ELR (cell line): ENCODE results near the gene CLSTN1.
A peak's percentile ranks its signal among the peaks of the same experiment; 100 is the strongest.
"Not testable (repeated sequence)": the region's sequence is repeated elsewhere in the genome, so short reads cannot be mapped to it uniquely, and the experiment has no call there.

Experiments
- DNase-seq: peaks from one replicate; pipeline ENCODE4 v3.0.0-alpha.2; 2015; ENCODE audit warnings: low read depth

The CLSTN1 gene

DNA sequence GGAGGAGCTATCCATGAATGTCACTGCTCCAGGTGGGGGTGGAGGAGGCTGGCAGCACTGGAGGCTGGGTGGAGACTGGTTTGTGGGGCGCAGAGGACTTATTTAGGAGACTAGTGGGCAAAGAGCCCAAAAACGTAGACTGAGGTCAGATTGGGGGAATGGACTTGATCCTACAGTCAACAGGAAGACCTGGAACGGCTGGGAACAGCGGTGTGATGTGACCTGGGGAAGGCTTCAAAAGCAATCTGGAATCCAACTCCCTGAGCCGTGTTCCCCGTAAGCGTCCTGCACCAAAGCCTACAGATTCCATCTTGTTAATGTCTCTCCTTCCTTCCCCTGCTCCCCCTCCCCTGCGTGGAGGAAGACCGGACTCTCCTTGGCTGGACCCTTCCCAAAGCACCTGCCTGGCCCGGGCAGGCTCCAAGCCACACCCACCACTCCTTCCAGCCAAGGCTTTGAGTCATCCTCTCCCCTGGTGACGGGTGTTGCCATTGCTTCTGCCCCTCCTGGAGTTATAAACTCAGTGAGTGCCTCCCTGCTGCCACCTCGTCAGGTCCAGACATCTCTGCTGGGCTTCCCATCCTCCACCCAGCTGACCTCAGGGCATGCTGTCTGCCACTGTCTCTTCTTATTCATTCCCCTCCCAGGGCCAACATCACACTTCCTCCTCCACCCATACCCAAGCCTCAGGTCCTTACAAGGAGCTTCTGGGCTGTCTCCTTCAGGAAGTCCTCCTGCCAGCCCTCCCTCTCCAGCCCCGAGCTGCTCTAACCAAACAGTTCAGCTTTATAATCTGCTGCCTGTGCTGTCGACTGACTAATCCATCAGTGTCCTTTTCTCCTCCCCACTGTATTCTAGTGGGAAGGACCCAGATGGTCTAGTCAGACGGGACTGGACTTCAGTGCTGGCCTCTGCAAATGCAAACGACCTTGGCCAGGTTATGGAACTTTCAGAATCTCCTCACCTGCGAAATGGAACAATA is 1.6 kb upstream of the CLSTN1 start:
- peak; percentile 79 for DNase-seq

DNA sequence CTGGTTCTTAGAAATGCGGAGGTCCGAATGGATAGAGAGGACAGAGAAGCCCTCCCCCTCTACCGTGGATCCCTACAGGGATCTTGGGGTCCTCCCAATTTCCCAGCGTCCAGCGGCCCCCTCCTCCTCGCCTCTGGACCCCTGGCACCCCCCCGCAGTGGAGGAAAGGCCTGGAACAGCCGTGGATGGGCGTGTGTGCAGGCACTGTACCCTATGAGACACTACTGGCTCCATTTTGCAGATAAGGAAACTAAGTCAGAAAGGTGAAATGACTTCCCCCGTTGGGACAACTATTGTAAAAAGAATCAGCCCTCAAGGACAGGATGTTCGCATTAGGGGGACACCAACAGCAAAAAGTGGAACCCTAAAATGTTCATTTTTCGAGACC is 931 bp upstream of the CLSTN1 start:
- DNase-seq: no peak

DNA sequence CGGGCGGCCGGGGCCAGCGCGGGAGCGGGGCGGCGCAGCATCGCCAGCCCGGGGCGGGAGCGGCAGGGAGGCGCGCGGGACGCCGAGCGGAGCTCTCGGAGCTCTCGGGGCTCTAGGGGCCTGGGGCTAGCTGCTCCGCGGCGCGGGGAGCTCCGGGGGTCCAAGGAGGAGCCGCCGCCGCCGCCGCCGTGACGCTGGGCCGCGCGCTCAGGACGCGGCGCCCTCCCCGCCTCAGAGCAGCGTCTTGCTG is 147 bp downstream of the CLSTN1 start:
- no peak for DNase-seq

DNA sequence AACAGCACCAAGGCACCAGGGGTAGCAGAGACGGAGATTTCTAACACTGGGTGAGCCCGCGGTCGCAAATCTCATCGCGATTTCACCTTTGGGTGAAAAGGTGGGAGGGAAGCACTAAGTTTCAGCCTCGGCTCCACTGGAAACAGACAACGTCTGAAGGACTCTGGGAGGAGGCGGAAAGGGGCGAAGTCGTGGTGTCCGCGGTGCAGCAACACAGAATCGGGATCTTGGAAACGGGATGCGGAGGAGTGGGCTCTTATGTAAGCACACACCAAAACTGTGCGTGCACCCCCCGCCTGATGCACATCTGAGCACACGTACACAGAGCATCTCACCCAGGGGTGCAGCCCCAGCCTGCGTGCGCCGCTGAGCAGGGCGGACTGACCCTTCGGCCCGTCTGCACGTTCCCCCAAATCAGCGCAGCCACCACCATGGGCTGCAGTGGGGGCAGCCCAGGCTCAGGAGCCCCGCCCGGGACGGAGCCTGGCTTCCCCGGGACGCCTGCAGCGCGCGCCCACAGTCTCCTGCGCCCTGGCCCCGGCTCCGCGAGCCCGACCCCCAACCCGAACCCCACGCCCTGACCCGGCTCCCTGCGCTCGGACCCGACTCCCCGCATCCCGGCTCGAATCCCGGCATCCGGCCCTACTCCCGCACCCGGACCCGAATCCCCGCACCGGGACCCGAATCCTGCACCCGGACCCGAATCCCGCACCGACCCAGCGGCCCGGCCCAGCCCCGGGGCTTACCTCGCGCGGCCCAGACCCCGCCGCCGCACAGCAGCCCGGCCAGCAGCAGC is 670 bp downstream of the CLSTN1 start:
- DNase-seq: peak; percentile 45

DNA sequence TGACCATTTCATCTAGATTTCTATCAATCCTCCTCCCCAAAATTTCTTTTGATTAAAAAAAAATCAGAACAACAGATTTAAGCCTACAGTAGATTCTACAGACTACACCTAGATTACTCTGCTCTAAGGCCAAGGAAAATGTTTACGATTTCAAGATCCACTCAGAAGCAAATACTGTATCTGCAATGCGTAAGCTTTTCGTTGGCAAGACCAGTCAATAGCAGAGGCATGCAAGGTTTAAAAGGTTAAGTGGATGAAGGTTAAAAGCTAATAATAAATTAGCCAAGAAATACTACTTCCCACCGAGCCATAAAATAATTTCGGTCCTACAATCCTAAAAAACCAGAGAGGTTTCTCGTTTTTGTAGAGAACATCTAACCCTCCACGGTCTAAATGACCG is 1.3 kb downstream of the CLSTN1 start:
- peak; percentile 40 for DNase-seq

DNA sequence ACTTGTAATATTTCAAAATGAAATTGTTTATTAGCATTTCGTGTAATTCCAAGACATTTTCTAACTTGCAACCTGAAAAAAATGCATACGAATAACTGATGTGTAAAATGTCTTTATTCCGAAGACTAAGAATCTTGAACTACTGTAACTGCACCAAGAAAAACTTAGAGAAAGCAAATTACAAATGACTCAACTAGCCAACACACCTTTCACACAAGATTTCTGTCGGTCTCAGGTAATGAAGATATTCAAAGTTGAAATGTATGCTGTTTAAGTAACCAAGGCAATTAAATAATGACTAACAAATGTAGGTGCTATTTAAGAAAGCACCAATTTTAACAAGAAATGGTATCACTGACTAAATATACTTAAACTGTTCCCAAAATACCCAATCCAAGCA is 2.1 kb downstream of the CLSTN1 start:
- DNase-seq: no peak

DNA sequence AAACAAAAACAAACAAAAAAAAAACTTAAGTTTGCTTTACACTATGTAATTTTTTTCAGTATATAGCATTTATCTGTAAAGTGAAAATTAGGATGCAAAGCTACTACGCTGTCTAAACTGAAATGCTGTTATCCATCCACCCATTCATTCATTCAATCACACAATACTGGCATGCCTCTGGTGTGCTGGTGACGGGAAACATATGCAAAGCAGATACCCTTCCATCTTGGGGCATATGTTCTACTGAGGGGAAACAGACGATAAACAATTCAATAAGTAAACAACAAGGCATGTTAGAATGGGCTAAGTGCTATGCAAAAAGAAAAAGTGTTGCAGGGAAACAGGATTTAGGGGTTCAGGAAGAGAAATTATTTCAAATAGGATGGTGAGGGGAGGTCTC is 3.2 kb downstream of the CLSTN1 start:
- DNase-seq: no peak

DNA sequence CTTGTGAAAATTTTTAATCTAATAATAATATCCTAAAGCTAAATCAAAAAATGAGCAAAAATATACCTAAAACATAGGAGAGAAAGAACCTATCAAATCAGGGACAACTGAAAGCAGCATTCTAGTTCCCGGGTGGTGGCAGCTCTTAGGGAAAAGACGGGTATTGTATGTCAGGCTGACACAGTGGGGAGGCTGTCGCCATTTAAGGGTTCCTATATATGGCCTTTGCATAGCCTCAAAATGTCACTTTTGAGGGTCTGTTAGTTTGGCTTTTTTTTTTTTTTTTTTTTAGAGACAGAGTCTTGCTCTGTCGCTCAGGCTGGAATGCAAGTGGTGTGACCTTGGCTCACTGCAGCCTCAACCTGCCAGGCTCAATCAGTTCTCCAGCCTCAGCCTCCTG is 6.0 kb downstream of the CLSTN1 start:
- DNase-seq: no peak

DNA sequence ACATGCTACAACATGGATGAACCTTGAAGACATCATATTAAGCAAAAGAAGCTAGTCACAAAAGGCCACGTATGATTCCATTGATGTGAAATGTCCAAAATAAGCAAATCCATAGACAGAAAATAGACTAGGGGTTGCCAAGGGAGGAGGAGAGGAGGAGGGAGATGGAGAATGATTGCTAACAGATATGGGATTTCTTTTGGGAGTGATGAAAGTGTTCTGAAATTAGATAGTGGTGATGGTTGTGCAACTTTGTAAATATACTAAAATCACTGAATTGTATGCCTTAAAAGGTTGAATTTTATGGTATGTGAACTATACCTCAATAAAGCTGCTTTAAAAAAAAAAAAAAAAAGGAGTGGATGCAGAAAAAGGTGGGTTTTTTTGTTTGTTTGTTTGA is 7.6 kb downstream of the CLSTN1 start:
- no peak for DNase-seq

DNA sequence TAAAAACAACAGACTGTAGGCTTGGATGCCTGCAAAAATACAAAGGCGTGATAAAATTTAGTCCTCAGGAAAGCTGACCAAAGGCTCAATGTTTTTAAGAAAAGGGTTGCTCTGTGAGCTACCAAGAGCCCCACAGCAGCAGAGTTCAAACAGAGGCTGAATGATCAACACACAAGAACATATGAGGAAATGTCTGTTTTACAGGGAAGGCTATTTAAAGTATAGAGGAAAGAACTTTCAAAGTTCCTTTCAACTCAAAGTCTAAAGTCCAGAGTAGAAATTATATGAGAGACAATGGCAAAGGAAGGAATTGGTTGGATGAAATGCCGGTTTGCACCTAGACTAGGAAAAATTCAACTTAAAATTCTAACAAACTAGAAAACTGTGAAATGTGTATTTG is 8.6 kb downstream of the CLSTN1 start:
- no peak for DNase-seq

DNA sequence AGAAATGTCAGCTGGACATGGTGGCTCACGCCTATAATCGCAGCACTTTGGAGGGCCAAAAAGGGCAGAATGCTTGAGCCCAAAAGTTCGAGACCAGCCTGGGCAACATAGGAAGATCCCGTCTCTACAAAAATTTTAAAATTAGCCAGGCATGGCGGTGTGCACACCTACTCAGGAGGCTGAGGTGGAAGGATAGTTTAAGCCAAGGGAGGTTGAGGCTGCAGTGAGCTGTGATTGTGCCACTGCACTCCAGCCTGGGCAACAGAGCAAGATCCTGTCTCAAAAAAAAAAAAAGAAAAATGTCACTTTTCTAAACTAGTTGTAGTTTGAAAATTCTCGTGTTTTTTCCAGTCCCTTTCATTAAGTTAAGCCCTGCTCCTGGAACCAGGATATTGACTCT is 9.1 kb downstream of the CLSTN1 start:
- DNase-seq: no peak

DNA sequence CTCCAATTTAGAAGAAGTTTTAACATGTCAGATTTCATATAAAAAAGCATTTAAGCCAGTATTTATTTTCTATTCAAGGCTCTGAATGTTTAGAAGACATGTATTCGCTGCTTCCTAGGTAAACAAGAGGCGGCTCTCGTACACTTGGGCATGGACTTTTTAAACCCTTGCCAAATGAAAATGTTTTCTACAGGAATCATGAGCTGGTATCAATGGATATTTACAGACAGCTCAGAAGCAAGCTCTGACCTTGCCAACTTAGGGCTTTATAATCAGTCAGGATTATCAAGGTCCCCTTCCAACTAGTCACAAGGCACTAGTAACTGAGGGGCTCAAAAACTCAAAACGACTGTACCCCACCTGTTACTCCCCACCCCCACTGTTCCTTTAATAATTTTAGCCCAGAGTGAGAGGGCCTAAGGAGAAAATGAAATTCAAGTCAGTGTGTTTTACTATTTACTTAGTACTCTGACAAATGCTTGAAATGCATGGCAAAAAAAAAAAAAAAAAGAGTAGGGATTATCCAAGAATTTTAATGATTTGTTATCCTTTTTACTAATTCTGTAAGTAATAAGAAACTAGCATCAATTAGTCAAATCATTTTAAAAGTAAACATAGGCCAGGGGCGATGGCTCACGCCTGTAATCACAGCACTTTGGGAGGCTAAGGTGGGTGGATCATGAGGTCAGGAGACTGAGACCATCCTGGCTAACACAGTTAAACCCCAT is 12.4 kb downstream of the CLSTN1 start:
- DNase-seq: no peak

DNA sequence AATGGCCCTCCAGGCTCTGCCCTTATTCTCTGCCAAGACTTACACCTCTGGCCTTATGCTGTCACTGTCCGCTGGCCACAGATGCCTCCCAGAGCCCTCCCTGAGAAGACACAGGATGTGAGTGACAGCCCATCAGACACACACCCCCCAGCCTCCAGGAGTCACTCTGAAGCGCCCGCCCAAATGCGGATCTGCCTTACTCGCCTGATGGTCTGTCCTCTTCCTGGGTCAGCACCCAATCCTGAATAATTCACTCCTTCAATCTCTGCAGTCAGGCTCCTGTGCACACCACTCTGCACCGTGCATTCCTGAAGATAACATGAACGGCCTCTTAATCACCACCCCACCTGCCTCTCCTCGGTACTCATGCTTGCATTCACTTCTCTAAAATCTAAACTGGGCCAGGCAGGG is 14.7 kb downstream of the CLSTN1 start:
- no peak for DNase-seq

DNA sequence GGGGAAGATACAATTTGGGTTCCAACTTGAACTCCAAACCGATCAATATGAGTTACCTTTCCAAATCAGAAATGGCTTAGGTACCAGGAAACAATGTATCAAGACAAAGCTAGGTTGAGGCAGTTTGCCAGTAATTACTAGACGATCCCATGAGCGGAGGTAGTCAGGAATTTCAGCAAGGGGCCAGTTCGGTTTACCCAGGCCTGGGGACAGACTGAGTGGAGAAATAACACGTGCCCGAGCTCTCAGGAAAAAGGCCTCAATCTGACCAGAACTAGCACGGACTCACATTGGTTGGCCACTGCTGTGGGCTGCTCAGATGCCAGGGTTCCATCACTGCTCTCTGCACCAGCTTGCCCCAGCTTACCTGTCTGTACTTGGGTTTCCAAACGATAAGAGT is 15.3 kb downstream of the CLSTN1 start:
- no peak for DNase-seq

DNA sequence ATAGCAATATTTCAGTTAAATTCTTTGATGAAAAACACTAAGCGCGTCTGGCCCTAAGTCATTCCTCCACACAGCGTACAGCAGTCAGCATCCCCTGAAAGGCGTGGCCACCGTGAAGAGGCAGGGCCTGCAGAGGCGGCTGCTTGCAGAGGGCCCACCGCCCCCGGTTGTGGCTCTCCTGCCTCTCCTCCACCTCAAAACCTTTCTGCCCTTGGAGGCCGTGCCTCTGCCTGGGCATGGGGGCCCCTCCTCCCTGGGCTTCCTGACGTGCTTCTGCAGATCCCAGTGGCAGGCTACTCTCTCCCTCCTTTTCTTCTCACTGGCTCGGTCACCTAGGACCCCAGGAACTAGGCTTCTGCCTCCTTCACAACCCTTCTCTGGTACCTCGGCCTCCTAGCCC is 16.2 kb downstream of the CLSTN1 start:
- no peak for DNase-seq

DNA sequence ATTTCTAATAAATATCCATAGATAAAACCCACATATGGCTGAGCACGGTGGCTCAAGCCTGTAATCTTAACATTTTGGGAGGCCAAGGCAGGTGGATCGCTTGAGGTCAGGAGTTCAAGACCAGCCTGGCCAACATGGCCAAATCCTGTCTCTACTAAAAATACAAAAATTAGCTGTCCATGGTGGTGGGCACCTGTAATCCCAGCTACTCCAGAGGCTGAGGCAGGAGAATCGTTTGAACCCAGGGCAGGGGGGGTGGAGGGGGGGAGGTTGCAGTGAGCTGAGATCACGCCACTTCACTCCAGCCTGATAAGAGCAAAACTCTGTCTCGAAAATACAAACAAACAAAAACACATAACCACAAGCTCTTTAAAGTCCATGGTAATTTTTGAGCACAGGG is 17.8 kb downstream of the CLSTN1 start:
- DNase-seq: not testable (repeated sequence)

DNA sequence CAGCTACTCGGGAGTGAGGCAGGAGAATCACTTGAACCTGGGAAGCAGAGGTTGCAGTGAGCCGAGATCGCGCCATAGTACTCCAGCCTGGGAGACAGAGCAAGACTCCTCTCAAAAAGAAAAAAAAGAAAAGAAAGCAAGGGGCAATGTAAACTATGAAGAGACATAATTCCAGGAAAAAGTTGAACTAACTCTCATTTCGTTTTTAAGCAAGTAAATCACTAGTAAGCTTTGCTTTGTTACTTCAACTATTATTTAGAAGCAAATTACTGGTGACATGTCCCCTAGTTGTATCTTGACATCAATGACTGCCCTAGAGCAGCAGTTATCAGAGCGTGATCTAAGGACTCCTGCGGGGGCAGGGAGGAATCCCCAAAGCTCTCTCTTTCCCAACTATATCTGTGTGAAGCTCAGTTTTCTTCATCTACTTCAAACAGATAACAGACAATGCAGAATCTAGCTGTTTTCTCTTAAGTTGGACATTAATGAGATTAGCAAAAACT is 18.7 kb downstream of the CLSTN1 start:
- no peak for DNase-seq

DNA sequence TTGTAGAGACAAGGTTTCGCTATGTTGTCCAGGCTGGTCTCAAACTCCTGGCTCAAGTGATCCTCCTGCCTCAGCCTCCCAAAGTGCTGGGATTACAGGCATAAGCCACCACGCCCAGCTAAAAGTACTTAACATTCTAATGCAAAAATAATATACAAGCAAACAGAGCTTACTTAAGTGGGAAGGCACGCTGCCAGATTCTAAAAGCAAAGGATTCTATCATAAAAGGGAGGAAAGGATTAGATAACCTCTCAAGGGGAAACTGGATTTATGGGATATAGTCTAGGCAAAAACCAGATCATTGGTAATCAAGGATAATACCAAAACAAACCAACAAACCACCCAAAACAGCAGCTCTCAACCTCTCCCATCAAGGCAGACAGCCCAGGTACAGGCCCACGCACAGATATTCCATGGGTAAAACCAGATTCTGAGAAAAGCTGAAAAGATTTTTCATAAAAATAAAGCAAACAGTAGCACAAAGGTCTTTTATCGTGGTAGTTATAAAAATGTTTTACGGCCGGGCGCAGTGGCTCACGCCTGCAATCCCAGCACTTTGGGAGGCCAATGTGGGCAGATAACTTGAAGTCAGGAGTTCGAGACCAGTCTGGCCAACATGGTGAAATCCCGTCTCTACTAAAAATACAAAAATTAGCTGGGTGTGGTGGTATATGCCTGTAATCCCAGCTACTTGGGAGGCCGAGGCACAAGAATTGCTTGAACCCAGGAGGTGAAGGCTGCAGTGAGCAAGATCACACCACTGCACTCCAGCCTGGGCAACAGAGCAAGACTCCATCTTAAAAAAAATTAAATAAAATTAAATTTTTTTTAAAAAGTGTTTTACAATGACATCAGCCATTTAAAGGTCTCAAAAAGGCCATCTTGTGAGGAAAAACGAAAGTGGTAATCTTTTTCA is 20.5 kb downstream of the CLSTN1 start:
- not testable (repeated sequence) for DNase-seq

DNA sequence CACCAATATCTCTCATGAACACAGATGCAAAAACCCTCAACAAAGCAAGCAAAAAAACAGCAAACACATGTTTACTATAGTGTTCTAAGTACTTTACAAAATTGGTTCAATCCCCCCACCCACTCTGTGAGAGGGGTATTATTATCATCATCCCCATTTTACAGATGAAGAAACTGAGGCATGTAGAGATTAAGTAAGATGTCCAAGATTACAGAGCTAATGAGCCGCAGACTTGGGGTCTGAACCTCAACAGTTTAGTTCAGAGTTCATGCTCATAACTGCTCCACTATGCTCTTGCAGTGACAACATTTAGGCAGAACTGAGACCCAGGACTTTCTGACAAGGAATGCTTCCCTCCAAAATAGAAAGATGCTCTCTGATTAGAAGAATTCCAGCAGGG is 21.9 kb downstream of the CLSTN1 start:
- DNase-seq: no peak

DNA sequence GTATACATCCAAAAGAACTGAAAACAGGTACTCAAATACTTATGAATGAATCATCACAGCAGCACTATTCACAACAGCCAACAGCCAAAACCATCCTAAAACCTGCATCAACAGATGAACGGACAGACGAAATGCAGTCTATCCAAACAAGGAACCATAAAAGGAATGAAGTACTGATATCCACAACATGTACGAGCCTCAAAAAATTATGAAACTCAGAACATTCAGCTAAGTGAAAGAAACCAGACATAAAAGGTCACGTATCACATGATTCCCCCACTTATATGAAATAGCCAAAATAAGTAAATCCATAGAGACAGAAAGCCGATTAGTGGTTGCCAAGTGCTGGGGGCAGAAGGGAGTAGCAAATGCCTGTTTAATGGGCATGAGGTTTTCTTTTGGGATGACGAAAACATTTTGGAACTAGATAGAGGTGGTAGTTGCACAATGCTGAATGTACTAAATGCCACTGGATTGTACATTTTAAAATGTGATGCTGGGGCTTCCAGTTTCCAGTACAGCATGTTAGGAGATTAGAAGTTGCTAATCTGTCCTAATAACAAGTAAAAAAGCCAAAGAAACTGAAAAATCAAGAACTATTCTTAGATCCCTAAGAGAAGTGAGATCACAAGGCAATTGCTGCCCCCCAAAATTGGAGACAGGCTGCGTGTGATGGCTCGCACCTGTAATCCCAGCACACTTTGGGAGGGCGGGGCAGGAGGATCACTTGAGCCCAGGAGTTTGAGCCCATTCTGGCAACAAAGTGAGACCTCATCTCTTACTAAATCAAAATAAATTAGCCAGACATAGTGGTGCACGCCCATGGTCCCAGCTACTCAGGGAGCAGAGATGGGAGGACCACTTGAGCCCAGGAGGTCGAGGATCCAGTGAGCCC is 25.3 kb downstream of the CLSTN1 start:
- DNase-seq: no peak

DNA sequence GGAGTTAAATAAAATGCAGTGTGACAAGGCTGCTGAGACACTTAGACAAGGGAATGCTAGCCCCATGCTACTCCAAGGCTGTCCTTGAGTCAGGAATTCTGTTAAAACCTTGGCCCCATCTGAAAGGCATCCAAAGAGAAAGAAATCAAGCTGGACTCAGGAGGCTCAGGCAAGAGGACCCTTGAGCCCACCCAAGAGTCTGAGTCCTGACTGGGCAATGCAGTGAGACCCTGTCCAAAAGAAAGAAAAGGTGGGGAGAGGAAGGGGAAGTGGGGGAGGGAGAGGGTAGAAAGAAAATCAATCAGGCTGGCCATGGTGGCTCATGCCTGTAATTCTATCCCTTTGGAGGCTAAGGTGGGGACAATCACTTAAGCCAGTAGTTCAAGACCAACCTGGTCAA is 26.7 kb downstream of the CLSTN1 start:
- DNase-seq: no peak
